Stimulated activated CD8-positive, alpha-beta memory T cell treated with anti-CD3 and anti-CD28 coated beads, Interleukin-15, amount 100 ng/mL, for 48 hours (primary cell): Measurements from ENCODE around the gene RNF145.
"Not testable (repeated sequence)": the region's sequence is repeated elsewhere in the genome, so short reads cannot be mapped to it uniquely, and the experiment has no call there.

Experiments used
- DNase-seq, 2 donors: peaks; one replicate each; pipeline ENCODE4 v3.0.0-alpha.2; 2020; ENCODE audit warnings: low read depth in 2 of 2

RNF145 gene

DNA sequence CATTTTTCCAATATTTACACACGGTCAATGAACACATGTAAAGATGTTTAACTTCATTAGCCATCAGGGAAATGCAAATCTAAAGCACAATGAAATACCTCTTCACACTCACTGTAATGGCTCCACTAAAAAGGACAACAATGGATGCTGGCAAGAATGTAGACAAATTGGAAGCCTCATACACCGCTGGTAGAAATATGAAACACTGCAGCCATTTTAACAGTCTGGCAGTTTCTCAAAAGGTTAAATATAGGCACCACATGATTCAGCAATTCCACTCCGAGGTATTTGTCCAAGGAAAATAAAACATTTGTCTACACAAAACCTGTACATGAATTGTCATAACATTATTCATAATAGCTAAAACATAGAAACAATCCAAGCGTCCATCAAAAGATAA, 20.0 kb downstream of the RNF145 start:
- no peak for DNase-seq

DNA sequence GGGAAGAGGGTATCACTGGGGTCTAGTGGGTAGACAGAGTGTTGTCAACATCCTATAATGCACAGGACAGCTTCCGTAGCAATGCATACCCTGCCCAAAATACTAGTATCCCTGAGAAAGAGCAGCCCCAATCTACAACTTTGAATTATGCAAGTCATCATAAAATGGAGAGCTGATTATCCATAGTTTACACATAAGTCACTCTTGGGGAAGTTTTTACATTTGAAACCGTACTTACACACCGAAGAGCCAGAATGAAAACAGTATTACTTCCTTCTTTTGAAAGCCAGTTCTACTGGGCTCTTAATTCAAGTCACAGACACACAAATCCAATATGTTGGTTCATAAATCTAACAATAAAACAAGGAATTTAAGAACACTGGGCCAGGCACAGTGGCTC, 21.6 kb downstream of the RNF145 start:
- no peak for DNase-seq

DNA sequence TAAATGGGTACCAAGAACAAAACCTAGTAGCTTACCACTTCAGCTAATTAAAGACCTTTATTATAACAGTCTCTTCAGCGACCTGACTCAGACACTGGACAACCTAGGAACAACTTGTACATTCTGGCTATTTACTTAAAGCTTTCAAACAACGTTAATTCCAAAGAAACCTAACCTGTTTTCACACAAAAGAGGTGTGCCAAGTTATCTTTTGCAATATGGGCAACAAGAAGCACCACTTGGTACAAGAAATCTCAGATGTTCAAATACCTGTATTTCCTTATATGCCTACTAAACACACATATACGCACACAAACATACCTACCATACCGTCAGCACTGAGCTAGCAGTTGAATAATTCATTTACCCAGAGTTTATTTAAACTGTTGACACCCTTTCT, 23.0 kb downstream of the RNF145 start:
- no peak for DNase-seq

DNA sequence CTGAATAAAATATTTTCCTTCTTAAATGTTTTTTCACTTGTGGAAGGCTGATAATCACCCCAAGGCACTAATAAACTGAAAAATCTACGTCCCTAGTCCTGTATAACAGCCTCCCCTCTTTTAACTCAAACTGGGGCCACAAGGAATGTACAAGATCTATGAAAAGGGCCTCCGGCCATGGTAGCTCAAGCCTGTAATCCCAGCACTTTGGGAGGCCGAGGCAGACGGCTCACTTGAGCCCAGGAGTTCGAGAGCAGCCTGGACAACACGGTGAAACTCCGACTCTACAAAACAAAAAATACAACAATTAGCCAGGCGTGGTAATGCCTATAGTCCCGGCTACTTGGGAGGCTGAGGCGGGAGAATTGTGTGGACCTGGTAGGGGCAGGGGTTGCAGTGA, 23.6 kb downstream of the RNF145 start:
- no peak for DNase-seq

DNA sequence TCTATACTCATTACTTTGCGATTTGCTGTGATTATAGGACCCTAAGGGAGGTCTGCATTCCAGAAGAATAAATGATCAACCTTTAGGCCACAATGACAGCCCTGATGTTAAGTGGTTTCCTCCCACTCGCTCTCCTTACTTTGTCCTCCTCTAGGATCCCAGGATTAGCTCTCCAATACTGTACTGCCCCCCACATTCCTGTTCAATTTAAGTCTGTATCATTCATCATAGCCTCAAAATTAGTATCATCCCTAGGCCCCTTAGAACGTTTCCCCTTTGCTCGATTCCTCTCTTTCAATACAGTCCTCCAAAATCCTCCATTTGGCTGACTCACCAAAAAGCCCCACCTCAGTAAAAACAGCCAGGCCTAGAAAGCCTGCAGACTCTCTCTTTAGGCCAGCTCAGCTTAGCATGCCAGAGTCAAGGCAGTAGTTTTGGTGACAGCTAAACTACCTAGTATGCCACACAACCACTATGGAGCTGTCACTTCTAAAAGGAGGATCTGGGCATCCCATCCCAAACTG, 24.4 kb downstream of the RNF145 start:
- peak in 1 of 2 donors; percentile 24 for DNase-seq

DNA sequence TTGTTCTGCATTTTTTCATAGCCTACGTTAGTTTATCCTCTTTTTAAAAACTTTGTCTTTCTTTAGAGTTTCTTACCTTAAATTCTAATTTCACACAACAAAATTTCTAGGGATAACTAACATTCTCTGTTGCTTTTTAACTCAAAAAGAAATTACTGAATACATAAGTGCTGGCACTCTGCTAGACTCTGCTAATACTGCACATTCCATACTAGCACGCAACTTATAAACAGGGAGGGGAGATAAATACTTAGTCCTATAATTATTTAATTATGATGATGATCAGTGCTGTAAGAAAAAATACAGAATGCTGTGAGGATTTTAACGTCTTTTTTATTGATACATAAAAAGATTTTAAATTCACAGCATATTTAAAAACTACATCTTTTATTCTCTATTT, 25.1 kb downstream of the RNF145 start:
- DNase-seq = no peak

DNA sequence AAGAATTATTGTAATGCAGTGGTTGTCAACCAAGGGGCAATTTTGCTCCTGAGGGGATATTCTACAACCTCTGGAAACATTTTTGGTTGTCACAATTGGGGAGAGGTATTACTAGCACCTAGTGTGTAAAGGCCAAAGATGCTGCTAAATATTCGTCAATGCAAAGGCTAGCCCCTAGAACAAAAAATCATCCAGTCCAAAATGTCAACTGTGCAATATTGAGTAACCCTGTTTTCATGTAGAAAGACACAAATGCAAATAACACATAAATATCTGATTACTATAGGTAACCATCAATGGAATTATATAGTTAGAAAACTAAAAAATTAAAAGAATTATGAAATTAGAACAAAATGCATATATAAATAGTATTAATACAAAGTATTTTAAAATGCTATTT, 26.1 kb downstream of the RNF145 start:
- no peak for DNase-seq

DNA sequence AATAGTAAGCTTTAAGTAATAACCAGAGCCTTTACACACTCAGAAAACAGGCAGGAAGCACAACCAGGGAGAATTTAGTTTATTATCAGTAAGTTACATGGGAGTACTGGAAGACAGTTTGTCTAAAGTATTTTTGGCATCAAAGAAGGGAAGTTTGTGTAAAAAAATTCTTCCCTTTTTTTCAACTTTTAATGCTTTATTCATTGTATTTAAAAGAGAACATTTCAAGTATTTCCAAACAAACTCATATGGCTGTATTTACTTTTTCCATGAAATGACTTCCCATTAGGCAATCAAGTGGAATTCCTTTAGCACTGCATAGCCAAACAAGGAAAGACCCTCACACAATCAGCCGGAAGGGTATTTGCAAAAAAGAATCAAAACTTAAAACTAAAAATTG, 26.7 kb downstream of the RNF145 start:
- no peak for DNase-seq

DNA sequence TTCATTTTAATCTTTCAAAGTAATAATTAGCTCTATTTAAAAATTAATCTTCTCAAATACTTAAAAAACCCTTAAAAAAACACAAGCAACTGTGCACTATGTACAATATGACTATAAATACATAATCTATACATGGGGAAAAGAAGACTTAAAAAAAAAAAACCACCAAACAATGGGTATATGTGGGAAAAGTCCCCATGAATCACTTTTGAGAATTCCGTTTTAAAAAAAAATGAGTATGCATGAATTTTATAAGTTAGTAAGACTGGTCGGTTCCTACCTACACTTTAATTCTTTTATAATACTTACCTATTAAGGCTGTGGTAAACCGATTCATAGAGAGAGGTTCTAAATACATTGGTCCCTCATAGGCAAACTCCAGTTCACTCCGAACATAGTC, 27.7 kb downstream of the RNF145 start:
- no peak for DNase-seq

DNA sequence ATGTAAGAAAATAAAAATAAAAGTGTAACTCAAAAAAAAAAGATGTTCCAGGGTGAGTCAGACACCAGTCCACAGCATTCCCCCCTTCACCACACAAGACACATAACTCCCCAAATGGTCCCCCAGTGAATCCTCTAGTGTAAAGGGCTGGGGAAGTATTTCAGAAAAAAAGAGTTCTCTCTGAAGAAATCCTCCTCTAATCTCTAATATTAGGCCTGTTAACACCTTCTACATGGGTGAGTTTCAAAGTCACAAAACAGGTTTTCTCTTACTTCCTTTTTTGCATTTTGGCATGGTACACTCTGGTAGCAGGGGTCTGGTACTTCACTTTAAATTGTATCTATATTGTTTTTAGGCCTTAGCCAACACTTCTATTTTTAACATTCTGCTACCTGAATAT, 28.2 kb downstream of the RNF145 start:
- DNase-seq = no peak

DNA sequence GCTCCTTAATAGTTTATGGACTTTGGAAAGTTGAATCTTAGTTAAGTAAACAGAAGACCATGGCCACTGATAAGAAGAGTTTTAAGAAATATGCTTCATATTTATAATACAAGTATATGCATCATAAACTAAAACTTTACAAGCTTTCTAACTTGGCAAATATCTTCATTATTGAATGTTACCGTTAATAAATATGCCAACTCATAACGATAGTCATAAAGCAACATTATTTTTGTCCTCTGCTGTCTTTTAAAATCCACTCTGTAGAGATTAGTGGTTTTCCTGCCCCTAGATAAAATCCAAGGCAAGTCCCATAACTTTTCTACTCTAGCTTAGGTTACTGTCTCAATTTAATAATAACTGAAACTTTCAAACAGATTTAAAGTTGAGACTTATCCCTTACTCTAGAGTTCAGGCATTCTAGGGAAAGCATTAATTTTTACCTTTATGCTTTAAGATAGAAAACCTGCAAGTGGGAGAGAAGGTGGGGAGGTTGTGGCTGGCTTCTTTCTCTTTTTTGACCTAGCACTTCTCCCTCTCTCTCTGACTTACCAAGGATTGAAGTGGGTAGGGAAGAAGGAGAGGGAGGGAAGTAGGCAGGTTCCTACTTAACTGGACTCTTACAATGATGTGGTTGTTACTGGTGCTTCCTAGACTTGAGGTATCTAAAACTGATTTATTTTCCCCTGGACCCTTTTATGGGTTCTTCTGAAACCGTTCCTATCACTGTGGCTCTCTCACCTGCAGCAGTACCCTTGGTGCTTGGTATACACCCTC, 29.6 kb downstream of the RNF145 start:
- no peak for DNase-seq

DNA sequence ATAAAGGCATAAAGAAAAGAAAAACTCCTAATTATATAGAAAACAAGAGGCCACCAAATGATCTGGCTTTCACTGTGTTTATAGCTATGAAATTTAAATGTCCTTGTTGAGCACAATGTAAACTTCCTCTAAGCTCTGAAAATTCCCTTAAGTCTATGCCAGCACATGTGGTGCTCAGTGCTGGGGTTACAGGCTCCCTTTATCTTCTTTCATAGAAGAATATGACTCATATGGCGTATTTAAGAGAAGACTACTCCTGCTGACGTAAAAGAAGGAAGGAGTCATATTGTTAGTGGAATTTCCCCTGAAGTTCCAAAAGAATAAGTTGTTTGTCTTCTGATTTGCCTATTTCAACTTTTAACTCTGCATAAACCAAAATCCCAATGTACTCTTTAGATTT, 30.4 kb downstream of the RNF145 start:
- DNase-seq = no peak

DNA sequence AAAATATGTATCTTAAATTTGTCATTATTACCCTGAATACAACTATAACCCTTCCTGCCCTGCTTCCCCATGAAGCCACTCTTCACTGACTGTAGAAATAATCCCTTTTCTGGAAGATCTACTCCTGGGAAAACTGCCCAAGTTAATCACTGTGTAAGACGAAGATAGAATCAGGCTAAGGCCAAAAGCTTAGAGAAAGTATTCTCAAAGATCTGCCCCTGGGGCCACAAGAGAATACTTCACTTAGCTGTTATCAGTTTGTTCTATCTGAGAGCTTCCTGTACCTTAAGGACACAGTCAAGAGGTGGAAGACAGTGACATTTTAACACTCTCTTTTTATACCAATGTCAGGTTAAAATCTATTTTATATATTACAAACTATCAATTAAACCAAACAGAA, 33.8 kb downstream of the RNF145 start:
- no peak for DNase-seq

DNA sequence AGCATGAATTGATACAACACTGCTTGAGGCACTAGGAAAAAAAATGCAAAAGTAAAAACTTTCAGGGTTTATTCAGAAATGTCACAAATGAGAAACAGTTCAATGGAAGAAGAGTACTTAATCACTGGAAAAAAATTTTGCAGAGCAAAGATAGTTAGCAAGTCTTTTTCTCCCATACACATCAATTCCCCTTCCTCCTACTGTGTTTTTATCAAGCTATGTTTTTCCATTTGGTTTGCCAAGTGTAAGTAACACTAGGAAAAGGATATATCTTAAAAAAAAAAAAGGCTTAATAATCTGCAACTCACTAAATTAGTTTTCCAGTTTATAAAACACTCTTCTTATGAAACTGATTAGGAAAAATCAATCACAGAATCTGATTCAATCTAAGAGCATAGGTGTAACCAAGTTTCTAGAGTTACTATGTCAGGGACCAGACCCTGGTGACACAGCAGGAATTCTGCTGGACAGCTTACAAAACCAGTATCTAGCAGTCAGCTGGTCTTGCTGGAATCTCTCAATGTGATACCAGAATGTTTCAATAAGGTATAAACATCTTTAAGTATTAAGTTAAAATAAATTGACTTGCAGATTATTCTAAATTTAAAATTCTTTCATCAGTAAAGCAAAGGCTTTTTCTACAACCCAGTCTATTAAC, 34.7 kb downstream of the RNF145 start:
- no peak for DNase-seq

DNA sequence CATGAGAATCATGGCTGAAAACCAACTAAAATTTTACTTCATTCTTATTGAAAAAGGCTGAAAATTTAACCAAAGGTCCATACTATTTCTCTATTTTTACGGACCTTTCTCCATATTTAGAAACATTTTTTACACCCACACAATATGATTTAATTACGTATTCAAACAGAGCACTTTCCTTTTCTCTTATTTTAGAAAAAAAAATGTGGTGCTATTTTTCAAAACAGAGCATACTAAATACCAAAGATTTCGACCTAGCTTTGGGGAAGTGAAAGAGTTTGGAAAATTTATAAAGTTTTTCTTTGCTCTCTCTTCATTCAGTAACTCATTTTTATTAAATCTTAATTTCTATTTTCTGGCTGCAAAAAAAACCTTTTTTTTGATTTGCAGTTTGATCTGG, 38.1 kb downstream of the RNF145 start:
- no peak for DNase-seq

DNA sequence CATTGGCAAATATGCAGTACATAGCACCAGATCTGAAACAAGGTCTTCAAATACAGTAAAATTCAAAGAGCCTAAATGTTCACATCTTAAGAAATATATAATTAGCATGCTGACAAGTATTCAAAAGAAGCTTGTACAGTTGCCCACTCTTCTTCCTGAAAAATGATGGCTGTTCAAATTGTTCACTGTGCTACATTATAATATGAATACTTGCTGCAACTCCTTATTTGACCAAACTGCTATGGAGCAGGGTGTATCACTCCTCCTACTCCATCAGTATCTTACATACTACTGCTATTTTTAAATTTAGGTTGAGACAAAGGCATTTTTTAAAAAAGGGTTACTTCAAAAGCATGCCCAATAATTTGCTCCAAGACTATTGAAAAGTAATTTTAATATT, 39.3 kb downstream of the RNF145 start:
- DNase-seq = no peak

DNA sequence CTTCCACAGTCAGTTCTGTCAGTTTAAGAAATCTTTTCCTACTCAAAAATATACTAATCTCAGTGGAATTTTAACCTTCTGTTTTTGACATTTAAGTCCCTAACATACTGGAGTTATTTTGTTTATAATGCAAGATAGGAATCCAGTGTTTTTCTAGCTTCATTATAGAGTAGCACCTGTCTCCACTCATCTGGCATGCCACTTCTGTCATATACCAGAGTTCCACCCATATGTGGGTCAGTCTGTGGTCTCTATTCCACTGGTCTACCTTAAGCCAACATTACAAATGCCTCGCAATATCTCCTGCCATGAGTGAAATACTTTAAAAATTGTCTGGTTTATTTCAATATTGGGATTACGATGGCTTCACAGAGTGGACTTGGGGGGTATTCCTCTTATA, 42.9 kb downstream of the RNF145 start:
- DNase-seq = no peak

DNA sequence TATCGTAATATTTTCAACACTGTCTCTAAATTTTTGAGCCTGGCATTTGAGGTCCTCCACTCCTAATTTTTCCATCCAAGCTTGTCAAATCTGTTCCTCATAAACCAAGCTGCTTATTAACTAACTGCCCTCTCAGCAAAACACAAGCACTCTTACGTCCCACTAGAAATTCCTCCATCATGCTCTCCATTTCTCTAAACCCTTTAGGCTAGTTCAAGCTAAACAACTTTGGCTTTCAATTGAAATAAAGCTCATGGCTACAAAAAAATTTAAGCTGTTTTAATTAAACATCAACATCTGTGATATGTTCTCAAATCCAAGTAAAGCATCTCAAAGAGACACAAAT, 45.7 kb downstream of the RNF145 start:
- DNase-seq = no peak

DNA sequence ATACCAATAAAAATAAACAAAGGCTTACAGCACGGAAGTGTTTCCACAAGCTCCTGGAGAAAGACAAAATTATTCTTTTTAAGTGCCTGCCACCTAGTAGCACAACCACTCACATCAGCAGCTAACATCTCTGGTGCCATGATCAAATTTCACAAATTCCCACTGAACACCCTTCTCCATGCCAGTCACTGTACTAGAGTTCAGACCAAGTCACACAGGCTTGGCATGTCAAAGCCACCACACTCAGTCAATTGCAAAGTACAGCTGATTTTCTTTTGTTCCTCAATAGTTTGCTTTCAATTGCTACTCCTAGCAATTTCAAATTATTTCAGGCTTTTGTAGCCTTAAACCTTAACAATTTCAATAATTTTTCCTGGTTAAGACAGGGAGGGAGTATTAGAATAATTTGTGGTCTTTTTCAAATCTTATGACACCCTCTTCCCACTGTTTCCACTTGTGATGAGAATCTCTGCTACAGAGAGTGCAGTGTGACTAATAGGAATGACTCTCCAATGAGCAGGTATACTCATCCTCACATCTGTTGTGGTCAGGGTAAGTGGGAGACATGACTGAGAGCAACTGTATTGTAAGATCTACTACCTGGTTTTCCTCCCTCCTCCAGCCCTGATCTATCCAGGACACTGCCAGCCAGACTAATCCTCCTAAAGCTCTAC, 46.2 kb downstream of the RNF145 start:
- DNase-seq = no peak

DNA sequence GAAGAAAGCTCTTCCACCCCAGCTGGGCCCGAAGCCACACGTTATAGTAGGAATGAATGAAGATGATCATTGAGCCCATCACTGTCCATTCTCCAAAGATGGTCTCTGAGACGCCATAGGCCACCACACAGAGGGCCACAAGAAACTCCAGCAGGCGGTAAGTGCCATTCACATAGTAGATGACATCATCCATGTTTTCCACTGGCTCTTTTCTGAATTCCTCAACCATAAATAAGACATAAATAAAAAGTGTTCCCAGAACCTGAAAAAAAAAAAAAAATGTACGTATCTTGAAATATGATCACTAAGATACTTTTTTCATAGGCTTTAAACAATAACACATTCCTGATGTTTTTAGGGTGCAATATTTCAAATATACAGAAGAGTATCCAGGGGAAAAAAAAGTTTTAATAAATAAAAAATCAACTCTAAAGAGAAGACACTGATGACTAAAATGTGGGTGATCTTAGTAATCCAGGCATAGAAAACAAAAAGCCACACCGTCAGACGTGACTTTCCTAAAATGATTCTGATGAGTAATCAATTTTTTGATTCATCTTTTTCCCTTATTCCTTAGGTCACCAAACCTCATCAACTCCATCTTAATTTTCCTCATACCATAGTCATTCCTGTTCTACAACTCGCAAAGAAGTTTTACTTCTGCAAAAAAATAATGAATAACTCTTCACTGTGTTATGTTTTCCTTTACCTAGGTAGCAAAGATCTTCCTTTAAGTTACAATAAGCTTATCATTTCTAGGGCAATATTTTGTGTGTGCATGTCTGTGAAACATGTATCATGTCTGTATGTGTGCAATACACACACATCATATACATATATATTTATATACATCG, 47.8 kb downstream of the RNF145 start:
- no peak for DNase-seq

DNA sequence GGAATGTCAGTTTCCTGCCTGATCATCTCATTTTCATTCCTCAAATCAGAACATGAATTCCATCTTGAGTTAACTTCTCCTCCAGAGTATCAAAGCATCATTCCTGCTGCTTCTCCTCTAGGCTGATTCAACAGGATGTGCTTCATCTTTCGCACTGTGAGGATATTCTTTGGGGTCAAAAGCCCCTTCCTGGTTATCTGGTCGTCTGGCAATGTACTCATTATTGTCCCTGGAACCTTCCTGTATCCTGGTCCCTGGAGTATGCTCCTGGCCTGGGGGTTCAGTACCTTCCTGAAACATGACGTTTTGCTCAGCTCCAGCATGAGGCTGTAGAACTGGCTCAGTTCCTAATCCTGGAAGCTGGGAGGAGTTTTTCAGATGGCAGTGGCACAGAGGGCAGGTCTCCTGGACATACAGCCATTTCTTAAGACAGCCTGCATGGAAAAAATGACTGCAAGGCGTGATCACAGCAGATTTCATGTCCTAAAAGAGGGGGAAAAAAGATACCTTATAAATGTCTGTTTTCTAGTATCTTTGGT, 50.7 kb downstream of the RNF145 start:
- DNase-seq = not testable (repeated sequence)

DNA sequence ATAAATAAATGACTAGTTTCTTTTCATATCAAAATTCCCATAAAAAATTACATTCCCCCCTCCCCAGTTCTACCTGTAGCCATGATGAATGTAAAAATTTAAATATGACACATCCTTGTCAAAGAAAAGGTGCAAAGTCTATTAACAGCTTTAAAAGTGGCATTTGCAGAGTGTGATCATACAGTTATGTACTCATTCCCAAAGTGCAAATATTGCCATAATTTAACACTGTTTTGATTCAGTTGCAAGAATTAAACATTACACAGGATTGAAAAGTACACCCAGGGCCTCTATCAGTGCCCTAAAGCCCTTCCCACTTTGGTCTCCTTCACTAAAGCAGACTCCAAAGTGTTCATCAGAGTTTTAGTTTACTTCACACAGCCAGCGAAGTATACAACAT, 51.8 kb downstream of the RNF145 start:
- no peak for DNase-seq
